A673 (cell line): ENCODE measurements around the gene ZNF519.
"Not testable (repeated sequence)": the region's sequence is repeated elsewhere in the genome, so short reads cannot be mapped to it uniquely, and the experiment has no call there.

Source experiments
- EZH2 ChIP-seq: fragments of 200-600 bp; sonication (generic); IDR thresholded peaks from 2 replicates; pipeline ENCODE4 v1.6.1; 2017; ENCODE audit warnings: borderline replicate concordance, low read depth, mild to moderate bottlenecking, mixed read lengths, antibody characterized with exemption, low read length; ENCODE audit not compliant: poor library complexity, severe bottlenecking
- TF ChIP-seq, protein P1 (sequence below): fragments of 300-800, 200-600 bp; sonication (generic); conservative IDR thresholded peaks from 2 replicates; pipeline ENCODE4 v1.5.1; 2017; ENCODE audit warnings: low read depth, mild to moderate bottlenecking, antibody characterized with exemption, low read length, moderate library complexity, mixed read lengths

DNA sequence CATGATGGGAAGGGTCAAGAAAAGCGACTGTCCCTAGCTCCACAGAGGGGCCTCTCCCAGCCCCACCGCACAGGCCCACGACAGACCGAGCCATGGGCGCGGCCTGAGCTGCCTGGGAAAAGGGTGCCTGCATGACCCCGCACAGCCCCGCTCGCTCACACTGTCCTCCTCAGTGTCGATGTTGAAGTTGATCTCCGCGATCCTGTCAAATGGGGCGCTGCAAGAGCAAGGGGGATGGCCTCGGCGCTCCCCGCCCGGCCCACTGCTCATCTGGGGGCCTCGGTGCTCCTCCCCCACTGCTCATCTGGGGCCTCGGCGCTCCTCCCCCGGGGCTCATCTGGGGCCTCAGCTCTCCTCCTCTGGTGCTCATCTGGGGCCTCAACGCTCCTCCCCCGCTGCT is 14.5 kb upstream of the ZNF519 start:
- TF ChIP-seq, protein P1, sequence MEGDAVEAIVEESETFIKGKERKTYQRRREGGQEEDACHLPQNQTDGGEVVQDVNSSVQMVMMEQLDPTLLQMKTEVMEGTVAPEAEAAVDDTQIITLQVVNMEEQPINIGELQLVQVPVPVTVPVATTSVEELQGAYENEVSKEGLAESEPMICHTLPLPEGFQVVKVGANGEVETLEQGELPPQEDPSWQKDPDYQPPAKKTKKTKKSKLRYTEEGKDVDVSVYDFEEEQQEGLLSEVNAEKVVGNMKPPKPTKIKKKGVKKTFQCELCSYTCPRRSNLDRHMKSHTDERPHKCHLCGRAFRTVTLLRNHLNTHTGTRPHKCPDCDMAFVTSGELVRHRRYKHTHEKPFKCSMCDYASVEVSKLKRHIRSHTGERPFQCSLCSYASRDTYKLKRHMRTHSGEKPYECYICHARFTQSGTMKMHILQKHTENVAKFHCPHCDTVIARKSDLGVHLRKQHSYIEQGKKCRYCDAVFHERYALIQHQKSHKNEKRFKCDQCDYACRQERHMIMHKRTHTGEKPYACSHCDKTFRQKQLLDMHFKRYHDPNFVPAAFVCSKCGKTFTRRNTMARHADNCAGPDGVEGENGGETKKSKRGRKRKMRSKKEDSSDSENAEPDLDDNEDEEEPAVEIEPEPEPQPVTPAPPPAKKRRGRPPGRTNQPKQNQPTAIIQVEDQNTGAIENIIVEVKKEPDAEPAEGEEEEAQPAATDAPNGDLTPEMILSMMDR = not testable (repeated sequence)
- TF ChIP-seq EZH2 = not testable (repeated sequence)
